ENCODE results near the gene FIG4.
"Not testable (repeated sequence)": the region's sequence is repeated elsewhere in the genome, so short reads cannot be mapped to it uniquely, and the experiment has no call there.

FIG4 gene

DNA sequence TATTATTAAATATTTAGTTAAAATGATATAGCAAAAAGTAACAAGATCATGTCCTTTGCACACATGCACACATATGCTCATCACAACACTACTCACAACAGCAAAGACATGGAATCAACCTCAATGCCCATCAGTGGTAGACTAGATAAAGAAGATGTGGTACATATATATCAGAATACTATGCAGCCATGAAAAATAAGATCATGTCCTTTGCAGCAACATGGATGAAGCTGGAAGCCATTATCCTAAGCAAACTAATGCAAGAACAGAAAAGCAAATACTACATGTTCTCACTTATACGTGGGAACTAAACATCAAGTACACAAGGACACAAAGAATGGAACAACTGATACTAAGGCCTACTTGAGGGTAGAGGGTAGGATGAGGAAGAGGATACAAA lies 14.4 kb upstream of the FIG4 start:
- H3K4me1 ChIP-seq (ENCODE audit: control insufficient read depth, insufficient read depth, low read length) = peaks cover 4% of the 10 kb centered on the region

DNA sequence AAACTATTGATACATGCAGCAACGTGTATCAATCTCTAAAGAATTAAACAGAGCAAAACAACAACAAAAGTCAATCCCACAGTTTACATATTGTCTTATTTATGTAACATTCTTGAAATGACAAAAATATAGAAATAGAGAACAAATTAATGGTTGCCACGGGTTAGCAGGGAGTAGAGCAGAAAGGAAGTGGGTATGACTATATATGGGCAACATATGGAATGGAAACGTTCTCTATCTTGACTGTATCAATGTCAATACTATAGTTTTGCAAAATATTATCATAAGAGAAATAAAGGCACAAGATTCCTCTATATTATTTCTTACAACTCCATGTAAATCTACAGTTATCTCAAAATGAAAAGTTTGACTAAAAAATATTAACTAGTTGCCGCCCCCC lies 12.9 kb upstream of the FIG4 start:
- Histone ChIP-seq H3K4me3 (ENCODE audit: low read length in 2 of 2) (no peak overlapping the region), H3K27me3 (ENCODE audit: control insufficient read depth in 1 of 2, insufficient read depth in 2 of 2, low read length in 2 of 2) (no peaks in the 10 kb centered on the region), H3K4me1 (ENCODE audit: control insufficient read depth, insufficient read depth, low read length) (peaks cover 4% of the 10 kb centered on the region), H3K27ac (ENCODE audit: low read length) (no peak overlapping the region), H3K36me3 (ENCODE audit: control insufficient read depth in 2 of 2, insufficient read depth in 2 of 2, low read length in 2 of 2) (no peaks in the 10 kb centered on the region), H3K9ac (ENCODE audit: low read length in 2 of 2) (no peak overlapping the region), H3K9me3 (ENCODE audit: control insufficient read depth in 2 of 2, low read length in 2 of 2) (no peaks in the 10 kb centered on the region)

More for the DNA sequence above, 14.4 kb upstream of the FIG4 start:
- H3K4me3 ChIP-seq (ENCODE audit: low read length in 2 of 2) = no peak overlapping the region
- H3K27ac ChIP-seq (ENCODE audit: low read length) = no peak overlapping the region
- no peak overlapping the region for H3K9ac ChIP-seq (ENCODE audit: low read length in 2 of 2)
- no peaks in the 10 kb centered on the region for H3K9me3 ChIP-seq (ENCODE audit: control insufficient read depth in 2 of 2, low read length in 2 of 2)
- no peaks in the 10 kb centered on the region for H3K27me3 ChIP-seq (ENCODE audit: control insufficient read depth in 1 of 2, insufficient read depth in 2 of 2, low read length in 2 of 2)
- H3K36me3 ChIP-seq (ENCODE audit: control insufficient read depth in 2 of 2, insufficient read depth in 2 of 2, low read length in 2 of 2) = no peaks in the 10 kb centered on the region

DNA sequence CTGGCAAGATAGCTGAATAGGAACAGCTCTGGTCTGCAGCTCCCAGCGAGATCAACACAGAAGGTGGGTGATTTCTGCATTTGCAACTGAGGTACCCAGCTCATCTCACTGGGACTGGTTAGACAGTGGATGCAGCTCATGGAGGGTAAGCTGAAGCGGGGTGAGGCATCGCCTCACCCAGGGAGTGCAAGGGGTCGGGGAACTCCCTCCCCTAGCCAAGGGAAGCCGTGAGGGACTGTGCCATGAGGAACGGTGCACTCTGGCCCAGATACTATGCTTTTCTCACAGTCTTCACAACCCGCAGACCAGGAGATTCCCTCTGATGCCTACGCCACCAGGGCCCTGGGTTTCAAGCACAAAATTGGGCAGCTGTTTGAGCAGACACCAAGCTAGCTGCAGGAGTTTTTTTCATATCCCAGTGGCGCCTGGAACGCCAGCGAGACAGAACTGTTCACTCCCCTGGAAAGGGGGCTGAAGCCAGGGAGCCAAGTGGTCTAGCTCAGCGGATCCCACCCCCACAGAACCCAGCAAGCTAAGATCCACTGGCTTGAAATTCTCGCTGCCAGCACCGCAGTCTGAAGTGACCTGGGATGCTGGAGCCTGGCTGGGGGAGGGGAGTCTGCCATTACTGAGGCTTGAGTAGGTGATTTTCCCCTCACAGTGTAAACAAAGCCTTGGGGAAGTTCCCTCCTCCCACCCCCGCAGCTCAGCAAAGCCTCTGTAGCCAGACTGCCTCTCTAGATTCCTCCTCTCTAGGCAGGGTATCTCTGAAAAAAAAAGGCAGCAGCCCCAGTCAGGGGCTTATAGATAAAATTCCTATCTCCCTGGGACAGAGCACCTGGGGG lies 12.2 kb upstream of the FIG4 start:
- not testable (repeated sequence) for H3K9ac ChIP-seq (ENCODE audit: low read length in 2 of 2); H3K27ac ChIP-seq (ENCODE audit: low read length); H3K27me3 ChIP-seq (ENCODE audit: control insufficient read depth in 1 of 2, insufficient read depth in 2 of 2, low read length in 2 of 2); H3K9me3 ChIP-seq (ENCODE audit: control insufficient read depth in 2 of 2, low read length in 2 of 2); H3K36me3 ChIP-seq (ENCODE audit: control insufficient read depth in 2 of 2, insufficient read depth in 2 of 2, low read length in 2 of 2); H3K4me1 ChIP-seq (ENCODE audit: control insufficient read depth, insufficient read depth, low read length)
- peak overlapping the region in 1 of 2 donors; percentile 40 for H3K4me3 ChIP-seq (ENCODE audit: low read length in 2 of 2)

DNA sequence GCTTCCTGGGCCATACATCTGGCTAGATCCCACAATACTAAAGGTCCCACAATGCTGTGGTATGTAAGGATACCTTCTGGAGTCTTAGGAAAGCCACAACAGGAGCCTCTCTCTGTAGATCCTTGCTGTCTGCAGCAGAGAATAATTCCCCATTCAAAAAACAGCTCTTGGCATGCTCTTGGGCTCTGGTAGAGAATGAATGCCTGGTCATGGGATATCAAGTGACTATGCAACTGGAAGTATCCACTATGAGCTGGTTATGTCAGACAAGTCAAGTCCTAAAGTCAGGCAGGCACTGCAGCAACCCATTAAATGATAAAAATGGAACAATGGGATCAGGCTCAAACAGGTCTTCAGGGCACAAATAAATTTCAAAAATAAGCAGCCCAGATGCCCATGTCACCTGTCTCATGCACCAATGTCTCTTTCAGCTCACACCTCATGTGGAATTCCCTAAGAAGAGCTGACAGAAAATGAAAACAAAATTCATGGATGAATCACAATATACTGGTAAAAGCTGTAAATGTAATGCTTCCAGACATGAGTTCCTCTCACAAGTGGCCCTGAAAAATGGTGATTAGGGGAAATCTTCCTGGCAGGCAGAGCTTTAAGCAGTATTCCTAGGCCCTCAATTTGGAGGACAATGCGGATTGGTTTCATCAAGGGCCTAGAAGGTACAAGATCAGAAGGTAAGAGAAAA lies 4.4 kb upstream of the FIG4 start:
- Histone ChIP-seq H3K9ac (ENCODE audit: low read length in 2 of 2) (no peak overlapping the region), H3K27me3 (ENCODE audit: control insufficient read depth in 1 of 2, insufficient read depth in 2 of 2, low read length in 2 of 2) (no peaks in the 10 kb centered on the region), H3K4me1 (ENCODE audit: control insufficient read depth, insufficient read depth, low read length) (no peaks in the 10 kb centered on the region), H3K27ac (ENCODE audit: low read length) (no peak overlapping the region), H3K36me3 (ENCODE audit: control insufficient read depth in 2 of 2, insufficient read depth in 2 of 2, low read length in 2 of 2) (no peaks in the 10 kb centered on the region), H3K9me3 (ENCODE audit: control insufficient read depth in 2 of 2, low read length in 2 of 2) (no peaks in the 10 kb centered on the region), H3K4me3 (ENCODE audit: low read length in 2 of 2) (no peak overlapping the region)

DNA sequence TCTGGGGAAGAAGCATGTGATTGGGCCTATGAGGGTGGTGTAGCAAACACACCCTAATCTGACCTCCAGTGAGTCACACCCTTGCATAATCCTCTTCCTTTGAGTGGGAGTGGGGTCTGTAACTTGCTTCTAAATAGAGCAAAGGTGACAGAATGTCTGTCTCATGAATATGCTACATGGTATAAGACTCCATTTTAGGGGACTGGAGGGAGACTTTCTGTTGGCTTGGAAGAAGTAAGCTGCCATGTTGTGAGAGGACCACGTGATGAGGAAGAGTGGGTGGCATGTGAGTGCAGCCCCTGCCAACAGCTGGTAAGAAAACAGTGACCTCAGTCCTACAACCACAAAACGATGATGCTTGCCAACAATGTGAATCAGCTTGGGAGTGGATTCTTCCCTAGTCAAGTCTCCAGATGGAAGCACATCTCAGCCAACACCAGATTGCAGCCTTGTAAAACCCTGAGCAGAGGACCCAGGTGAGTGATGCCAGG lies 3.8 kb upstream of the FIG4 start:
- Histone ChIP-seq H3K36me3 (ENCODE audit: control insufficient read depth in 2 of 2, insufficient read depth in 2 of 2, low read length in 2 of 2) (no peaks in the 10 kb centered on the region), H3K27ac (ENCODE audit: low read length) (no peak overlapping the region), H3K9ac (ENCODE audit: low read length in 2 of 2) (no peak overlapping the region), H3K4me3 (ENCODE audit: low read length in 2 of 2) (no peak overlapping the region), H3K4me1 (ENCODE audit: control insufficient read depth, insufficient read depth, low read length) (peaks cover 3% of the 10 kb centered on the region), H3K9me3 (ENCODE audit: control insufficient read depth in 2 of 2, low read length in 2 of 2) (no peaks in the 10 kb centered on the region), H3K27me3 (ENCODE audit: control insufficient read depth in 1 of 2, insufficient read depth in 2 of 2, low read length in 2 of 2) (no peaks in the 10 kb centered on the region)

DNA sequence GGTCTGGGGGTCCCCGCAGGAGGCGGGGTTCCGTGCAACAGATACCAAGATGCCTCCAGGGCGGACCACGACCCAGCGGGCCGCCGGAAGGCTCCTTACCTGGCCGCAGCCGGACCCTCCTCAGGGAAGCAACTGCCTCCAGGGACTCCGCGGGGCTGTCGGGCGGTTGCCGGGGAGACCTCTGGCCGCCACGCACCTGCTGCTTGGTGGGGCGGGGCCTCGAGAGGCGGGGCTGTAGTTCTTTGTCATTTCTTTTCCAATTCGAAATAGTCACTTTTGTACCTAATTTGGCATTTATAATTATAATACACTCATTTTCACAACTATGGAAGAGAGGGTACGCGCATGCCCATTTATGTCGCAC lies 741 bp upstream of the FIG4 start:
- Histone ChIP-seq H3K9me3 (ENCODE audit: control insufficient read depth in 2 of 2, low read length in 2 of 2) (no peaks in the 10 kb centered on the region), H3K27me3 (ENCODE audit: control insufficient read depth in 1 of 2, insufficient read depth in 2 of 2, low read length in 2 of 2) (no peaks in the 10 kb centered on the region), H3K9ac (ENCODE audit: low read length in 2 of 2) (peak overlapping the region; percentile 98 to 99), H3K36me3 (ENCODE audit: control insufficient read depth in 2 of 2, insufficient read depth in 2 of 2, low read length in 2 of 2) (no peaks in the 10 kb centered on the region), H3K4me3 (ENCODE audit: low read length in 2 of 2) (peak overlapping the region; percentile 89 to 99), H3K27ac (ENCODE audit: low read length) (peak overlapping the region; percentile 89), H3K4me1 (ENCODE audit: control insufficient read depth, insufficient read depth, low read length) (peaks cover 3% of the 10 kb centered on the region)

DNA sequence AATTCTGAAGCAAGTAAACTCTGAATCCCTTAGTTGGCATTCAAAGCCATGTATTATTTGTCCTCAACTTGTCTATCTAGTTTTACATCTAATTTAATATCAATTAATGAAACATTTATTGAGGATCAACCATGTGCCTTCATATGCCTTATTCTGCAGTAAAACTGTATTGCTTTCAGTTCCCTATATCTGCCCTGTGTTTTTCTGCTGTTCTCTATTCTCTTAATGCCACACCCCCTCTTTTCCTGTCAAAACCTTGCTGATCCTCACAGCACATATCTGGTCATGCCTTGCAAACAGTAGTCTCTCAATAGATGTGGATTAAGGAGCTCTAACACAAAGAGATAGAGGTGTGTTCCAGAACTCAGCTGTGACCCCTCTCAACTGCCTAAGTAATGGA lies 2.0 kb downstream of the FIG4 start:
- Histone ChIP-seq H3K4me1 (ENCODE audit: control insufficient read depth, insufficient read depth, low read length) (peaks cover 3% of the 10 kb centered on the region), H3K9me3 (ENCODE audit: control insufficient read depth in 2 of 2, low read length in 2 of 2) (no peaks in the 10 kb centered on the region), H3K4me3 (ENCODE audit: low read length in 2 of 2) (no peak overlapping the region), H3K9ac (ENCODE audit: low read length in 2 of 2) (no peak overlapping the region), H3K27ac (ENCODE audit: low read length) (no peak overlapping the region), H3K27me3 (ENCODE audit: control insufficient read depth in 1 of 2, insufficient read depth in 2 of 2, low read length in 2 of 2) (no peaks in the 10 kb centered on the region), H3K36me3 (ENCODE audit: control insufficient read depth in 2 of 2, insufficient read depth in 2 of 2, low read length in 2 of 2) (no peaks in the 10 kb centered on the region)

DNA sequence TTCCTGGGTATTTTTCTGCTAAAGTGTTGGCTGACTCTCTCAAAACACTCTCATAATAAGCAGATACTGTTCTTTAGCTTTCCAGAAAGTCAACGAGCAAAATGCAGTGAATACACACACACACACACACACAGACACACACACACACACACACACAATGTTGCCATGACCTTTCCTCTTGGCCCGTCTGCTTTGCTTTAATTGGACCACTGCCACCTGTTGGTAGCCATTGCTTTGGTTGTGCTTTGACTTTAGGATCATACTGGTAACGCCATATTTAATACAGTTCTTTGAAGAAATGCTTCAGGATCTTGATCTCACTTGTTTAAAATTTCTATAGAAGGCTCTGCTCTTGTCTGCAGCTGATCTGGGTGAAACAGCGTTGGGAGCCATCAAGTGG lies 4.4 kb downstream of the FIG4 start:
- peaks cover 3% of the 10 kb centered on the region for H3K4me1 ChIP-seq (ENCODE audit: control insufficient read depth, insufficient read depth, low read length)
- H3K4me3 ChIP-seq (ENCODE audit: low read length in 2 of 2) = no peak overlapping the region
- H3K9me3 ChIP-seq (ENCODE audit: control insufficient read depth in 2 of 2, low read length in 2 of 2) = no peaks in the 10 kb centered on the region
- H3K36me3 ChIP-seq (ENCODE audit: control insufficient read depth in 2 of 2, insufficient read depth in 2 of 2, low read length in 2 of 2) = no peaks in the 10 kb centered on the region
- H3K27me3 ChIP-seq (ENCODE audit: control insufficient read depth in 1 of 2, insufficient read depth in 2 of 2, low read length in 2 of 2) = no peaks in the 10 kb centered on the region
- H3K9ac ChIP-seq (ENCODE audit: low read length in 2 of 2) = no peak overlapping the region
- H3K27ac ChIP-seq (ENCODE audit: low read length) = no peak overlapping the region

DNA sequence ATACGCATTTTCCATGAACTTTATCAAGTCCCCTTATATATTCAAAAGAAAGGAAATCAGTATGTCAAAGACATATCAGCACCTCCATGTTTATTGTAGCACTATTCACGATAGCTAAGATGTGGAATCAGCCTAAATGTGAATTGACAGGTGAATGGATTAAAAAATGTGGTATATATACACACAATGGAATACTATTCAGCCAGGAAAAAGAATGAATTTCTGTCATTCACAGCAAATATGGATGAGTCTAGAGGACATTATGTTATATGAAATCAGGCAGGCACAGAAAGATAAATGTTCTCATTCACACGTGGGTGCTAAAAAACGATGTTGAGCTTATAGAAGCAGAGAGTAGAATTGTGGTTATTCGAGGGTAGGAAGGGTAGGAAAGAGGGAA lies 5.3 kb downstream of the FIG4 start:
- Histone ChIP-seq H3K27ac (ENCODE audit: low read length) (no peak overlapping the region), H3K9me3 (ENCODE audit: control insufficient read depth in 2 of 2, low read length in 2 of 2) (no peaks in the 10 kb centered on the region), H3K36me3 (ENCODE audit: control insufficient read depth in 2 of 2, insufficient read depth in 2 of 2, low read length in 2 of 2) (no peaks in the 10 kb centered on the region), H3K27me3 (ENCODE audit: control insufficient read depth in 1 of 2, insufficient read depth in 2 of 2, low read length in 2 of 2) (no peaks in the 10 kb centered on the region), H3K9ac (ENCODE audit: low read length in 2 of 2) (no peak overlapping the region), H3K4me3 (ENCODE audit: low read length in 2 of 2) (no peak overlapping the region), H3K4me1 (ENCODE audit: control insufficient read depth, insufficient read depth, low read length) (peaks cover 3% of the 10 kb centered on the region)

DNA sequence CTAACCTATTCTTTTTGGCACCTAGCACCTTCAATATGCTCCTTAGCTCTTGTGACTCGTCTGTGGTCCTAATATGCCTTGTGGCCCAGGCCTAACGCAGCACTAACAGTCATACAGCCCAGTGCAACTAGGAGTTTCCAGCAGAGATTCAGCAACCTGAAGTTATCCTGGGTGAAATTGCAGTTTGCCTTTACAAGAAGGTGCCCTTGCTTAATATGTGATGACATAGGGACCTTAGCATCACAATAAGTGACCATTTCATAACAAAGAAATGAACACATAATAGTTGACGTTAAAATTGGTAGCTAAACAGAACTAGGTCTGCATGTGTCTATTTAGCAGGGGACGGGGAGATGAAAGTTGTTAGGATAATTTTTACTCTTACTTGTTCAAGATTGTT lies 10.1 kb downstream of the FIG4 start:
- H3K9me3 ChIP-seq (ENCODE audit: control insufficient read depth in 2 of 2, low read length in 2 of 2) = no peaks in the 10 kb centered on the region
- H3K4me1 ChIP-seq (ENCODE audit: control insufficient read depth, insufficient read depth, low read length) = no peaks in the 10 kb centered on the region
- no peak overlapping the region for H3K4me3 ChIP-seq (ENCODE audit: low read length in 2 of 2)
- no peaks in the 10 kb centered on the region for H3K27me3 ChIP-seq (ENCODE audit: control insufficient read depth in 1 of 2, insufficient read depth in 2 of 2, low read length in 2 of 2)
- H3K36me3 ChIP-seq (ENCODE audit: control insufficient read depth in 2 of 2, insufficient read depth in 2 of 2, low read length in 2 of 2) = no peaks in the 10 kb centered on the region
- no peak overlapping the region for H3K27ac ChIP-seq (ENCODE audit: low read length)
- H3K9ac ChIP-seq (ENCODE audit: low read length in 2 of 2) = no peak overlapping the region

DNA sequence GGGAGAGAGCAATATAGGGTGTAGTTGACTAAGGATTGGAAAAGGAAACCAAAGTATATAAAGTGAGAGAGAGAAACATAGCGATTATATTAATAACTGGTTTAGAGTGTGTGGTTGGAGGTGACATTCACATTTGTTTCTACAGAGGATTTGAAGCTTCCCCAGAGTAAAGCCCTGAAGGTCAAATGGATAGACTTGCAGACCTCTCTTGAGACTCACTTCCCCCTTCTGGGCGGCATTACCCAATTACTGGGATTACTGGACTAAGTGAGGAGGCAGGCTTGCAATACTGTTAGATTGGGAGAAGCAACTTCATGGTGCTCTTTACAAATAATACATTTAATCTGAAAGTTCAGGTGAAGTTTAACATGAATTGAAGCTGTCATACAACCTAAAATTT lies 10.7 kb downstream of the FIG4 start:
- Histone ChIP-seq H3K36me3 (ENCODE audit: control insufficient read depth in 2 of 2, insufficient read depth in 2 of 2, low read length in 2 of 2) (no peaks in the 10 kb centered on the region), H3K9ac (ENCODE audit: low read length in 2 of 2) (no peak overlapping the region), H3K9me3 (ENCODE audit: control insufficient read depth in 2 of 2, low read length in 2 of 2) (no peaks in the 10 kb centered on the region), H3K27me3 (ENCODE audit: control insufficient read depth in 1 of 2, insufficient read depth in 2 of 2, low read length in 2 of 2) (no peaks in the 10 kb centered on the region), H3K27ac (ENCODE audit: low read length) (no peak overlapping the region), H3K4me3 (ENCODE audit: low read length in 2 of 2) (no peak overlapping the region), H3K4me1 (ENCODE audit: control insufficient read depth, insufficient read depth, low read length) (no peaks in the 10 kb centered on the region)

Data from stomach smooth muscle (tissue), 2 donors.